NCI-H1105 treated with DMSO at 0.1 percent for 48 hours (cell line): Measurements from ENCODE around the gene CACNA1I.

ENCODE experiments used
- DNase-seq: peaks from one replicate; lab custom pipeline; 2025; lab: John Stamatoyannopoulos, UW

Gene CACNA1I

GRCh38 chr22:39597236-39597869 lies 26.8 kb downstream of the CACNA1I start:
- no peak for DNase-seq

DNA sequence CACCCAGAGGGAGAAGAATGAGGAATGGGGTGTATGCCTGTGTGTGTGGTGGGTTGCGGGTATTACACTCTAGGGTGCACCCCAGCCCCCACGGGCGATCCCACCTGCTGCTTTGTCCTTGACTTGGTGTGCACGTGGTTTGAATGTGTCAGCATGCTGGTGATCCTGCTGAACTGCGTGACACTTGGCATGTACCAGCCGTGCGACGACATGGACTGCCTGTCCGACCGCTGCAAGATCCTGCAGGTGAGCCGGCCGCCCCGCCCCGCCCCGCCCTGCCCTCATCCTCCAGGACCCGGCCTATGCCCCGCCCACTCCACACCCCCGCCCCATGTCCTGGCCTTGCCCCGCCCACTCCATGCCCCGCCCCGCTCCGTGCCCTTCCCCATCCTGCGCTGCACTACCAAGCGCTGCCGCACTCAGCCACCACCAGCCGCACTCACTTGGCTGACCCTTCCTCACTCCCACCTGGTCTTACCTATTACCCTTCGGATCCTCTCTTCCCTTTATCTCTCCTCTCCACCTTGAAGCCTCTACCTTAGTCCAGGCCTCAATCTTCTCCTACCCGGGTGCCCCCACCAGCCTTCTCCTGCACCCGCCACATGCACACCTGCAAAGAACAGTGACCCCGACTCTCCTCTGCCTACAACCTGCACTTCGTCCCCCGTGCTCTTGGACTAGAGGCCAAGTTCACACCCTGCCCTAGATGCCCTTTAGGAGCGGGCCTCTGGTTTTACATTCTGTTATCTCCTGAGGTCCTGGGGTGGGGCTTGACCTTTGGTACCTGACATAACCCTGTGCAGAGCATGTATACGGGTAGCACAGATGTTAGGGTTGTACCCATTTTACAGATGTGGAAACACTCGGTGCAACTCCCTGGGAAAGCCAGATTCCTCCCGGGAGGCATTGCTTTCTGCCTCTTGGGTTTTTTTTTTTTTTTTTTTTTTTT lies 27.7 kb downstream of the CACNA1I start:
- DNase-seq: no peak

- DNase-seq: no peak
These were observed 30.1 kb downstream of the CACNA1I start for GRCh38 chr22:39600491-39601179.

DNA sequence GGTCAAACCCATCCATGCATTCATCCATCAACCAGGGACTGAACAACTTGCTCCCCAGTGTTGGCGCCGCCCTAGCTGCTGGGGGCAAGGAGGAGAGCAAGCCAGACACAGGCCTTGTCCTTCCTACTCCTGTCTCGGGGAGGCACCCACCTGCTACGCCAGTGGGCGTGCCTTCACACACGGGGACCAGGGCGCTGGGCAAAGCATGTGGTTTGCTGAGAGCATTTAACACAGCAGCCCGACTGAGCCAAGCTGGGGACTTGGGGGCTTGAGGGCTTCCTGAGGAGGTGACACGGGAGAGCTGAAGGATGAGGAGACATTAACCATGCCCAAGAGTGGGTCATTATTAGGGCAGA lies 30.6 kb downstream of the CACNA1I start:
- DNase-seq: no peak

DNA sequence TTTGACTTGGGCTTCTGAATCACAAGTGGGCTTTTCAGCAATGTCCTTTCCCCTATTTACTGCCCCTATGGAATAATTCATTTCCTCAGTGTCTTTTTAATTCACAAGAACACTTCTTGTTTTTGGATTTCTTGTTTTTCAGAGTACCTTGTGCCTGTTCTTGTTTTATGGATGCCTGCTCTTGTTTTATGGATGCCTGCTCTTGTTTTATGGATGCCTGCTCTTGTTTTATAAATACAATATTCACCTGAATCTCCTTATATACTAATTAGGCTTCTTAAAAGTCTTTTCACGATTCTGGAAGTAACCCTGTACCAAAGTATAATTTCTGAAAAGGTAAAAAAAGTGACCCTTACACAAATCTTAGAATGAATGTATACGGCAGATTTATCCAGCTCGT lies 32.8 kb downstream of the CACNA1I start:
- no peak for DNase-seq

- no peak for DNase-seq
These were observed 39.7 kb downstream of the CACNA1I start for GRCh38 chr22:39610246-39610645.

GRCh38 chr22:39610766-39611165 lies 40.2 kb downstream of the CACNA1I start:
- no peak for DNase-seq

- DNase-seq: no peak
These were observed 40.8 kb downstream of the CACNA1I start for GRCh38 chr22:39611360-39611759.

DNA sequence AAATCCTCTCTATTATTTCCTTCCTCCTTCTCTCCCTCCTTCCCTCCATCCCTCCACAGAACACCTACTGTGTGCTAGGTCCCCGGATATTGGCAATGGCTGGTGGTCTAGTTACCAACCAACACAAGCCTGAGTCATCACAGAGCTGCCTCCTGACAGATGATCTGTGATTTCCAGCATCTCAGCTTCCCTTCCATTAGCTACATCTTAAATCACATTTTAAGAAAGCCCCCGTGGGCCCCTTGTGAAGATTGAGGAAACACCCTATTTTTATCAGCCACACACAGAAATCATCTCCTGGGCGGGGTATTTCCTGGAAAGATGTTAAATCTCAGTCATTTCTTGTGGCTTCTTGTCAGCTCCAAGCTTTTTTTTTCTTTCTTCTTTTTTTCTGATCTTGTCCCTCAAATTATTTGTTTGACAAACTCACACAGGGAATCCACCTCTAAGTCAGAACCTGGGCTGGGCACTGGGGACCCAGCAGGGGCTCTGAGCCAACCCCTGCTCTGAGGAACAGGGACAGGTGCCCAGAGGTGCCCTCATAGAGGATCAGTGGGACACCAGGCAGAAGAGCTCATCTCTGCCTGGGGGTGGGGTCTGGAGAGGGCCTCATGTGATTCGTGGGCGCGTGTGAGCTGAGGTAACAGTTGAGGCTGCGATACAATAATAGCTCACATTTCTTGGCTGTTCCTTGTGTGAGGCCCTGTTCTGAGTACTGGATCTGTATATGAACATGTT lies 42.4 kb downstream of the CACNA1I start:
- DNase-seq: no peak

- DNase-seq: no peak
These were observed 43.0 kb downstream of the CACNA1I start for GRCh38 chr22:39613549-39613921.

DNA sequence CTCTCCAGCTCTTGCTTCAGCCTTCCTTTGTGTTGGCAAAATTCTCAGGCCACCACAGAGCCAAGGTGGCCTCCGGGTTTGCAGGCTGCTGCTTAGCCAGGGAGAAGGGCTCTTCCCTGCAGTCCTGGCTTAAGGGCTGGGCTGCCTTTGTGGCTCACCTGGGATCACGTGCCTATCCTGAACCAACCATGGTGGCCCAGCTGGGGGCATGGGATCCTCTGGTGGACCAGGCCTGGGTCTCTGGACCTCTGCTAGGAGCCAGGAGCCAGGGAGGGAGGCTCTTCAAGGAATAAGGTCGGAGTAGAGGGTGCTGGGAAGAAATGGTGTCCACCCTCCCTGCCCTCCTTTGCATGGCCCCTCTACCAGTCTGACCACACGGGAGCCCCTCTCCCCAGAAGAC lies 43.9 kb downstream of the CACNA1I start:
- DNase-seq: no peak

- DNase-seq: no peak
These were observed 45.5 kb downstream of the CACNA1I start for GRCh38 chr22:39616051-39616450.

DNA sequence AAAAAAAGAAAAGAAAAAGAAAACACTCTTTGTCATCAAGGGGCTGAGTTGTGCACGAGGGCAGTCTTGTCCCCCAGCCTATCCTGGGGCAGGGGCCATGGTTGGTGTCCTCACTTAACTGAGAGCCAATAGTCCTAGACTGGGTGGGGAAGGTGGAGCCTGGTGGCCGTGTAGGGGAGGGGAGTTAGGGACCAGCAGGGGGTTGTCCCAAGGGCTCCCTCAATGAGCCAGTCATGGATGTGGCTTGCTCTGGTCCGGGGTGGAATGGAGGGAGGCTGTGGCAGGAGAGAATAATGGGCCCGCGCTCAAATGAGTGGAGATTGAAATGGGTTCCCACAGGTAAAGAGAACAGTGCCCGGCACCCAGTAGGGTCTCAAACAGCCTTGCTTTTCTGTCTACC lies 46.2 kb downstream of the CACNA1I start:
- no peak for DNase-seq

DNA sequence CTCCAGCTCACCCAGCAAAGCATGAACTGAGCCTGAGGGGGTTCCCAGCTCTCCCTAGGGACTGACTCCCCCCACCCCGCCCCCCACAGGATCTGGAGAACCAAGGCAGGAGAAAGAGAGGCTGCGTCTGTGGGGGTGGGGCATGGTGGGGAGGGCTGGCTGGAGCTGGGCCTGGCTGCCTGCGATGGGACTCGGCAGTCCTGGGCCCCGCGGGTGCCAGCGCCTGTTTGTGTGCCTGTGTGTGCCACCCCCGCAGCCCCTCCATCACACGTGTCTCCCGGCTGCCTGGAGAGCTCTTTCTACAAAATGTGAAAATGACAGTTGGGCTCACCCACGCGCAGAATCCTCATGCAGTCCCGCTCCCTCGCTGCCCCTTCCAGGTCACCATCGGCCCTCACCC lies 46.8 kb downstream of the CACNA1I start:
- no peak for DNase-seq

- no peak for DNase-seq
These were observed 47.6 kb downstream of the CACNA1I start for GRCh38 chr22:39617970-39618757.

DNA sequence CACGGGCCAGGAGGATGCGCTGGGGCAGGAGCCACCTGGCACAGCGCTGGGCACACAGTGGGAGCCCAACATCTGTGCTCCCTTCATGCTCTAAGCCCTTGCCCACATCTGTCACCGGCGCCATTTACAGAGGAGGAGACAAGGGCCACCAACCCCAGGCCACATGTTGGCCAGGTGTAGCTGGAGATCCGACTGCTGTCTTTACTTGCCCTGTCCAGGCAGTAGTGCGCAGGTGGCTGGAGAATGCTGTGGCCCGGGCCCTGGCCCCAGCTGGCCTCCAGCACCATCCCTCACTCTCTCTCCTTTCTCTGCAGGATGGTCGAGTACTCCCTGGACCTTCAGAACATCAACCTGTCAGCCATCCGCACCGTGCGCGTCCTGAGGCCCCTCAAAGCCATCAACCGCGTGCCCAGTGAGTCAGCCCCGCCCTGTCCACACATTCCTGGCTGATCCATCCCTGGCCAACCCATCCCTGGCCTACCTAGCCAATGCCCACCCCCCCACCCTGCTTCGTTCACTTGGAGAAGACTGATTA lies 48.5 kb downstream of the CACNA1I start:
- no peak for DNase-seq

GRCh38 chr22:39620924-39621690 lies 50.6 kb downstream of the CACNA1I start:
- DNase-seq: no peak

DNA sequence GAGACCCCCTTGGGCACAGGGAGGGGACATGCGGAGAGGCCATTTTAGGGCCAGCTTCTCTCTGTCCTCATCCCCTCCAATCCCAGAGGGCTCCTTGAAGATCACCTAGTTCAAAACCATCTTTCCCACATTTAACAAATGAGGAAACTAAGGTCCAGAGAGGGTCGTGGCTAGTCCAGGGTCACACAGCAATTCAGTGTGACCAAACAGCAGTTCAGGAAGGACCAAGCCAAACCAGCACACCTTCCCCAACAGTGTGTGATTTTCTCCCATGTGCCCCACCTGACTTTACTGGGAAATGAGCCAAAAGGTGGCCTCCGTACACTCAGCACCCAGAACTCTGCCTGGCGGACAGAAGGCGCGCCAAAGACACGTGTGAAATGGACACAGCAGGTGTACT lies 51.3 kb downstream of the CACNA1I start:
- DNase-seq: no peak

- no peak for DNase-seq
These were observed 52.4 kb downstream of the CACNA1I start for GRCh38 chr22:39622881-39623367.
